SK-N-SH treated with all-trans-retinoic acid at 6 μM for 48 hours (cell line): ENCODE results near the gene SLC12A7.

Experiments used
- ATAC-seq: fragments of 200-7000 bp; cut with Tn5 transposase; 3 replicates; pipeline ENCODE4 v1.9.1; 2020; ENCODE audit warnings: mild to moderate bottlenecking, moderate library complexity
- CREB5 ChIP-seq: fragments of 250-450 bp; sonication (Bioruptor Pico); IDR thresholded peaks from 2 replicates; pipeline ENCODE4 v1.5.1; 2020; ENCODE audit warnings: low read depth, mild to moderate bottlenecking, moderate library complexity
- CSDC2 ChIP-seq: fragments of 250-450 bp; sonication (Bioruptor Pico); IDR thresholded peaks from 2 replicates; pipeline ENCODE4 v1.5.0; 2020; ENCODE audit warnings: mild to moderate bottlenecking, moderate library complexity
- CSRNP3 ChIP-seq: fragments of 250-450 bp; sonication (Bioruptor Pico); IDR thresholded peaks from 2 replicates; pipeline ENCODE4 v1.5.1; 2021; ENCODE audit warnings: mild to moderate bottlenecking, moderate library complexity
- GLIS3 ChIP-seq: fragments of 250-450 bp; sonication (Bioruptor Pico); IDR thresholded peaks from 2 replicates; pipeline ENCODE4 v1.5.0; 2020; ENCODE audit warnings: mild to moderate bottlenecking, moderate library complexity
- ISL1 ChIP-seq: fragments of 250-450 bp; sonication (Bioruptor Pico); IDR thresholded peaks from 2 replicates; pipeline ENCODE4 v2.1.2; 2022; ENCODE audit warnings: mild to moderate bottlenecking, moderate library complexity
- OSR1 ChIP-seq: fragments of 250-450 bp; sonication (Bioruptor Pico); IDR thresholded peaks from 2 replicates; pipeline ENCODE4 v1.8.0; 2022; ENCODE audit warnings: moderate library complexity, mild to moderate bottlenecking, inconsistent platforms
- PATZ1 ChIP-seq: fragments of 250-450 bp; sonication (Bioruptor Pico); IDR thresholded peaks from 2 replicates; pipeline ENCODE4 v1.8.0; 2020; ENCODE audit warnings: mild to moderate bottlenecking, moderate library complexity, borderline replicate concordance
- POU6F1 ChIP-seq: fragments of 250-450 bp; sonication (Bioruptor Pico); IDR thresholded peaks from 2 replicates; pipeline ENCODE4 v1.8.0; 2021; ENCODE audit warnings: low read depth, mild to moderate bottlenecking, moderate library complexity, borderline replicate concordance
- PPARA ChIP-seq: fragments of 250-450 bp; sonication (Bioruptor Pico); IDR thresholded peaks from 2 replicates; pipeline ENCODE4 v1.5.0; 2020; ENCODE audit warnings: mild to moderate bottlenecking, borderline replicate concordance
- RARB ChIP-seq: fragments of 250-450 bp; sonication (Bioruptor Pico); IDR thresholded peaks from 2 replicates; pipeline ENCODE4 v1.8.0; 2021; ENCODE audit warnings: mild to moderate bottlenecking, moderate library complexity
- SNAI2 ChIP-seq: fragments of 250-450 bp; sonication (Bioruptor Pico); IDR thresholded peaks from 2 replicates; pipeline ENCODE4 v1.5.0; 2020; ENCODE audit warnings: mild to moderate bottlenecking, moderate library complexity
- TOX ChIP-seq: fragments of 250-450 bp; sonication (Bioruptor Pico); IDR thresholded peaks from 2 replicates; pipeline ENCODE4 v1.8.0; 2021; ENCODE audit warnings: mild to moderate bottlenecking, moderate library complexity, borderline replicate concordance
- TSHZ2 ChIP-seq: fragments of 250-450 bp; sonication (Bioruptor Pico); IDR thresholded peaks from 2 replicates; pipeline ENCODE4 v1.5.0; 2020; ENCODE audit warnings: mild to moderate bottlenecking, moderate library complexity
- ZC3H10 ChIP-seq: fragments of 250-450 bp; sonication (Bioruptor Pico); IDR thresholded peaks from 2 replicates; pipeline ENCODE4 v1.5.1; 2021; ENCODE audit warnings: mild to moderate bottlenecking, moderate library complexity
- ZFP3 ChIP-seq: fragments of 250-450 bp; sonication (Bioruptor Pico); IDR thresholded peaks from 2 replicates; pipeline ENCODE4 v1.5.0; 2020; ENCODE audit warnings: mild to moderate bottlenecking, moderate library complexity
- ZNF565 ChIP-seq: fragments of 450-650 bp; formaldehyde crosslinking; conservative IDR thresholded peaks from 2 replicates; pipeline ENCODE4 v1.5.0; 2020; ENCODE audit warnings: low read depth, mild to moderate bottlenecking, moderate library complexity
- ZNF70 ChIP-seq: fragments of 450-650 bp; formaldehyde crosslinking; IDR thresholded peaks from 2 replicates; pipeline ENCODE4 v1.5.0; 2020; ENCODE audit warnings: mild to moderate bottlenecking, moderate library complexity
- ZNF8 ChIP-seq: fragments of 450-650 bp; formaldehyde crosslinking; IDR thresholded peaks from 2 replicates; pipeline ENCODE4 v1.5.0; 2020; ENCODE audit warnings: mild to moderate bottlenecking, moderate library complexity

SLC12A7 gene

GRCh38 chr5:1016476-1016875 is 95.4 kb downstream of the SLC12A7 start:
- no peak for ATAC-seq
- TF ChIP-seq ZFP3 (CRISPR knock-in tag), result no peak
- no peak for TF ChIP-seq GLIS3
- TF ChIP-seq POU6F1 (CRISPR knock-in tag), result no peak
- TF ChIP-seq PATZ1 (CRISPR knock-in tag), result no peak
- TF ChIP-seq ISL1, result no peak
- TF ChIP-seq TOX (CRISPR knock-in tag), result no peak
- no peak for TF ChIP-seq RARB (CRISPR knock-in tag)
- no peak for TF ChIP-seq SNAI2 (CRISPR knock-in tag)
- no peak for TF ChIP-seq ZNF70
- no peak for TF ChIP-seq ZNF8
- TF ChIP-seq OSR1, result no peak
- TF ChIP-seq CSDC2, result no peak
- TF ChIP-seq ZC3H10 (CRISPR knock-in tag), result no peak
- no peak for TF ChIP-seq CSRNP3 (CRISPR knock-in tag)

GRCh38 chr5:1016036-1016435 is 95.8 kb downstream of the SLC12A7 start:
- TF ChIP-seq CSRNP3 (CRISPR knock-in tag) (no peak), PPARA (CRISPR knock-in tag) (no peak), OSR1 (no peak), CREB5 (CRISPR knock-in tag) (no peak), SNAI2 (CRISPR knock-in tag) (no peak), ZNF8 (no peak), GLIS3 (no peak), TSHZ2 (CRISPR knock-in tag) (no peak), RARB (CRISPR knock-in tag) (no peak), ZNF565 (CRISPR knock-in tag) (no peak), ZFP3 (CRISPR knock-in tag) (no peak)
- no peak for ATAC-seq

- ATAC-seq, result no peak
- TF ChIP-seq CSRNP3 (CRISPR knock-in tag), result no peak
These were observed 96.4 kb downstream of the SLC12A7 start for GRCh38 chr5:1015507-1015906.
